OCI-M1 (cell line): ENCODE data around the gene SPARC.

ENCODE experiments used
- DNase-seq: peaks from one replicate; lab custom pipeline; 2025; lab: John Stamatoyannopoulos, UW

The SPARC gene

DNA sequence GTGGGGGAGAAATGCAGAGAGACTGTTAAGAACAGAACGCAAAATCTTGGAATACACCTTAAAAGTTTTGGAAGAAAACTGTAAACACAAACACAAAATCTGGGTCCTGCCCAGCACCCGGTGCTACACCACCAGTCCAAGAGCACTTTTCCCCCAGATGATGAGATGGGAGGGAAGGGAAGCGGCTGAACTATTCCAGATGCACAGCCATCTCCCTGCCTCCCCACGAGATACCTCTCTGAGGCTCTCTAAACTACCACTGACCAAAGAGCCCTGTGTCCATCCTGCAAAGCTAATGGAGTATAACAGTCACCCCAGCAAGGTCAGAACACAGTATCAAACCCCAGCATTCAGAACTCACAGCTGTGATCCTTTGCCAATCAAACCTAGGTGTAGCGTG lies 8.0 kb downstream of the SPARC start:
- no peak for DNase-seq

GRCh38 chr5:151677776-151678545 lies 8.8 kb downstream of the SPARC start:
- no peak for DNase-seq

DNA sequence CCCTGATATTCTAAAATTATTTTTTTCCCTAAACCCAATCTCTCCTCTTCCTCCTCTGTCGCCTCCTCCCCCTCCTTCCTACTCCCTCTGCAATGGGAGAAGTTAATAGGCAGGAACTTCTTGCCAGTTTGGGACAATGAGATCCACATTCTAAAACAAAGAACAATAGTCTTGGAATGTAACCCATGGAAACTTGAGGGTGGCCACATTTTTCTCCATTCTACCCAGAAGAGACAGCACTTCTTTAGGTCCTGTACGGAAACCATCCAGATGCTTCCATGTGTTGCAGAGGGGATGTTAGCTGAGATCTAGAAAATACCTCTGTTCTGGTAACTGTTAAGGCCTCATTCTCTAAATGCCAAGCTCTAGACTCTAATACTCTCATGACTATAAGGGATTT lies 10.0 kb downstream of the SPARC start:
- no peak for DNase-seq

DNA sequence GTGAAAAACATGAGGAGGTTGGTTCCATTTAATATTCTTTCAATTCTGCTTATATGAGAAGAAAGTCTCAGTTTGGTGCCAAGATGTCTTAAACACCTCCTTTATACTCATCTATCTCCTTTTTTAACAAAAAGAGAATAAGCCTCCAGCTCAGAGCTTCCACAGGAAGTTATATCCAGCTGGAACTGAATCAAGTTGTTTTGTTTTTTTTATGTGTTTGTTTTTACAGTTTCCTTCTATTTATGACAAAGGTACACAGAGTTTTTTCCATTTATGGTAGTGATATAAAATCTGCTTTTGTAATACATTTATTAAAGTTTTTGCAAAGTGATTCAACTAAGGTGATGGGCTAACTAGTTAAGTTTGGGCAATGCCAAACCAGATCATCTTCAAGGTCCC lies 10.4 kb downstream of the SPARC start:
- DNase-seq: no peak

- no peak for DNase-seq
Observed at GRCh38 chr5:151675611-151676313, 11.0 kb downstream of the SPARC start.

- DNase-seq: no peak
Observed at GRCh38 chr5:151674626-151675610, 11.8 kb downstream of the SPARC start.

GRCh38 chr5:151673421-151673820 lies 13.3 kb downstream of the SPARC start:
- no peak for DNase-seq

GRCh38 chr5:151672516-151672915 lies 14.2 kb downstream of the SPARC start:
- DNase-seq: no peak

GRCh38 chr5:151671950-151672349 lies 14.8 kb downstream of the SPARC start:
- no peak for DNase-seq

- DNase-seq: no peak
Observed at GRCh38 chr5:151670953-151671636, 15.6 kb downstream of the SPARC start.

DNA sequence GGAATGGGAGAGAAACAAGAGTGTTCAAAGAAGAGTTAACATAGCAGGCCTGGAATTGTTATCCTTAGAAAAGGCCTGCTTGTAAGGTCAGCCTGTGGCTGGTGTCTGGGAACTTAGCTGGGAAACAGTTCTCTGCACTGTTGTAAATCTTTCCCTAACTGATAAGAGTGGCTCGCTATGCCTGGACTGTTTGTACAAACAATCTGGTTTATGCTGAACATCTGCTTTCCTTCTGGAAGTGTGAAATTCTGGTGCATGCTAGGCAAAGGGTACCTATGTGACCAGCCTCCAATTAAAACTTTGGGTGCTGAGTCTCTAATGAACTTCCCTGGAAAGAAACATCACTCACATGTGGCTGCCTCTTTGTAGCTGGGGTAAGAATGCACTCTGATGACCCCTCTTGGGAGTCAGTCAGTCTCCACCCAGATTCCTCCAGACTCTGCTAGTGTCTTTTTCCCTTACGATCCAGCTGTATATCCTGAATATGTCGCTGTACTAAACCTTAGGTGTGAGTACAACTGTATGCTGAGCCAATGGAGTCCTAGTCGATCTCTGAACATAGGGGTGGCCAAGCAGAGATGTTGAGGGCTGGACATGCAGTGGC lies 16.5 kb downstream of the SPARC start:
- DNase-seq: no peak

GRCh38 chr5:151667083-151667482 lies 19.6 kb downstream of the SPARC start:
- no peak for DNase-seq

- DNase-seq: no peak
Observed at GRCh38 chr5:151665613-151666012, 21.1 kb downstream of the SPARC start.

- no peak for DNase-seq
Observed at GRCh38 chr5:151664694-151665585, 21.8 kb downstream of the SPARC start.

DNA sequence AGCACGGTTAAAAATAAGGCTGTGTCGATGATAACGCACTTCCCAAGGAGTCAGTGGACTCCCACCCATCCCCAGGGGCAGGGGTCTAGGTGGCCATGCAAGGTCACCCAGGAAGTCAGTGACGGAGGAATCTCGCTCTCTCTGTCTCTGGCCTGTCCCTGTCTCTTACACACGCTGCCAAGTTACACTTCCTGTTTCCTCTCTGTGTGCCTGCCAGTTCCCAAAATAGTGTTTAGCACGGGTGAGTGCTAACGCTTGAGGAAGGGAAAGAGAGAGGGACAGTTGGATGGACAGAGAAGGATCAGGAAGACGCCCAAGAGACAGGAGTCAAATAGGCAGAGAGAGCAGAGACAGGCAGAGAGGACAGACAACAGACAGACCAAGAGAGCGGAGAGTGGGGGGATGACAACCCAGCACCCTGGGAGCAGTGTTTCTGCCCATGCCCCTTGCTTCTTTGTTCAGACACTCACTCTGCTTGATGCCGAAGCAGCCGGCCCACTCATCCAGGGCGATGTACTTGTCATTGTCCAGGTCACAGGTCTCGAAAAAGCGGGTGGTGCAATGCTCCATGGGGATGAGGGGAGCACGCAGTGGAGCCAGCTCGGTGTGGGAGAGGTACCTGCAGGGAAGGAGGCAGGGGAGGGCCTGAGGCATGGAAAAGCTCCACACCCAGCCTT lies 23.0 kb downstream of the SPARC start:
- DNase-seq: peak; percentile 28

DNA sequence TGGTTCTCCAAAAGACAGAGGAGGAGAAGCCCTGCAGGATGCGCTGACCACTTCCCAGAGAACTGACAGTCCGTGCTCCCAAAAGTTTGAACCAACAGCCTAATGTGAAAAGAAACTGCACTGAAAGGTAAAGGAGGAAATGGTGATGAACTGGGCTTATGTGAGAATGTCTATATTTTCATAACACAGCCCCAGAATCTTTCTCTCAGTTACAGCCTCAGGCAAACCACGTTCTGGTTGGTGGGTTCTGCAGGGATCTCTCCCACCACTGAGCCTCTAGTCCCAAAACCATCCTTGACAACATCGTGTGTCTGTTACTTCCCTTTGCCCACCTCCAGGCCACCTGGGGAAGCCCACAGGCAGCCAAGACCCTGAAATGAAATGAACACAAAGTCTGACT lies 23.9 kb downstream of the SPARC start:
- no peak for DNase-seq

DNA sequence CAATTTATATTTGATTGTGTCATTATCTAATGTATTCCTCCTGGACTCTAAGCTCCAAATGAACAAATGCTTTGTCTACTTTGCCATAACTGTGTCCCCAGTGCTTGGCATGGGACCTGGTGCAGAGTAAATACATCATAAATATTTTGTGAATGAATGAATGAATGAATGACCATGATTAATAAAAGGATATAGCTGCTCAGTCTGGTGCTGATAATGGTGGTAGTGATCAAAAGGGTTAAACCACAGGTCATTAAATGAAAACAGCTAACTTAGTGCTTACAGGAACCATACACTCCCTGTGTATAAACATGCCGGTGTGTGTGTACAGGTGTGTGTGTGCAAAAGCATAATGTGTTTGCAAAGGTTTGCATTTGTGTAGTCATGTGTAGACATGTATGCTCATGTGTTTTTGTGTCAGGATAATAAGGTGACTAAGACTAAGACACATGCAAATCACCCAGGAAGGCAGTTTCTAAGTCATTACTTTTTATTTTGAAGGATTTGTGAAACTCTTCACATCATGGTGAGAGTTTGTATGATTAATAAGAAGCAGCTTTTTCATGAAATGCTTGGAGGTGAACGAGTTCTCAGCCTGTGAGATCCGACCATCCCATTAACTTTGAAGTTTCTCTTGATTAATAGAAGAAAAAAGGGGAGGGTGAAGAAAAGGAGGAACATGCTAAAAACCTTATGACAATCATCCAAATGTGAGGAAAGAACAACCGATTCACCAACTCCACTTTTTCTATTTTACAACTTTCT lies 24.6 kb downstream of the SPARC start:
- DNase-seq: no peak

GRCh38 chr5:151660616-151661495 lies 25.9 kb downstream of the SPARC start:
- no peak for DNase-seq
